HCT116 (cell line): ENCODE results near the gene RAB31. TPM values are rescaled to one million over a fixed set of nuclear protein-coding genes. Genes with fewer than 3 reads are reported as not detected.

ENCODE experiments used
- ATAC-seq: fragments of 200-7000 bp; cut with Tn5 transposase; 2 replicates; pipeline ENCODE4 v1.9.1; 2020; ENCODE audit warnings: mild to moderate bottlenecking, moderate library complexity
- BruUV-seq: library from RNA; stranded (reverse); fragments of 400-500 nt; replicated peaks from 2 replicates; lab custom pipeline; 2021; lab: Mats Ljungman, UMichigan
- CTCF ChIA-PET: fragments of 300-600 bp; sonication (Branson Sonifier 250); formaldehyde crosslinking; loops from one replicate; lab custom pipeline; 2021; ENCODE audit warnings: antibody characterized with exemption; lab: Charles Lee
- POLR2A ChIA-PET: fragments of 300-600, 350-600 bp; sonication (Branson Sonifier 250); formaldehyde crosslinking; loops from one replicate; lab custom pipeline; 2021; ENCODE audit warnings: antibody characterized with exemption; lab: Charles Lee
- RAD21 ChIA-PET, 2 experiments: fragments of 300-600 bp; sonication (Branson Sonifier 250); formaldehyde crosslinking; loops; one replicate each; lab custom pipeline; 2023; ENCODE audit warnings: low total read pairs in 2 of 2; ENCODE audit not compliant: uncharacterized antibody in 2 of 2, unreplicated experiment in 2 of 2, low non-redundant PET in 1 of 2; lab: Charles Lee
- DNase-seq: peaks from one replicate; pipeline ENCODE4 v3.0.0-alpha.2; 2010; ENCODE audit warnings: low read depth, low spot score
- H2AFZ ChIP-seq: fragments of 200-600 bp; shearing (Covaris generic), sonication (generic); 2 replicates; pipeline ENCODE4 v1.6.1; 2017; ENCODE audit warnings: low read depth, mixed run types, mixed read lengths, antibody characterized with exemption, low read length; ENCODE audit not compliant: poor library complexity, severe bottlenecking
- H3K27ac ChIP-seq: 2 replicates; pipeline ENCODE4 v1.5.1; 2012; ENCODE audit warnings: low read depth, low read length
- H3K27me3 ChIP-seq: fragments of 200-600 bp; sonication (generic); 2 replicates; pipeline ENCODE4 v1.6.1; 2016; ENCODE audit warnings: mixed run types, low read length, mixed read lengths; ENCODE audit not compliant: insufficient read depth
- H3K36me3 ChIP-seq, 2 experiments: fragments of 200-500 bp in 1 of 2; fragments of 200-600 bp in 1 of 2; sonication (Bioruptor generic) in 1 of 2; sonication (generic) in 1 of 2; 2 replicates each; pipeline versions ENCODE4 v1.5.1 to v1.6.1; 2014 to 2016; ENCODE audit warnings: low read length in 2 of 2, inconsistent platforms in 1 of 2, mixed read lengths in 1 of 2, mixed run types in 1 of 2; ENCODE audit not compliant: insufficient read depth in 2 of 2, control insufficient read depth in 1 of 2
- H3K4me1 ChIP-seq, 2 experiments: fragments of 200-600 bp in 1 of 2; sonication (generic) in 1 of 2; 2 replicates each; pipeline versions ENCODE4 v1.5.1 to v1.6.1; 2012 to 2017; ENCODE audit warnings: low read length in 2 of 2, inconsistent platforms in 1 of 2, mild to moderate bottlenecking in 1 of 2, mixed read lengths in 1 of 2, mixed run types in 1 of 2, moderate library complexity in 1 of 2; ENCODE audit not compliant: insufficient read depth in 2 of 2, control insufficient read depth in 1 of 2
- H3K4me2 ChIP-seq: fragments of 200-600 bp; sonication (generic); 2 replicates; pipeline ENCODE4 v1.6.1; 2017; ENCODE audit warnings: mixed run types, low read length, mixed read lengths
- H3K4me3 ChIP-seq, 2 experiments: fragments of 200-600 bp in 1 of 2; sonication (generic) in 1 of 2; replicated peaks in 1 of 2; 2 replicates each; pipeline ENCODE4 v1.5.1; 2011 to 2016; ENCODE audit warnings: low read length in 2 of 2, control low read depth in 1 of 2, low read depth in 1 of 2, mild to moderate bottlenecking in 1 of 2, mixed read lengths in 1 of 2, mixed run types in 1 of 2
- H3K79me2 ChIP-seq: fragments of 200-600 bp; sonication (generic); 2 replicates; pipeline ENCODE4 v1.6.1; 2017; ENCODE audit warnings: mild to moderate bottlenecking, mixed run types, low read length, moderate library complexity, mixed read lengths; ENCODE audit not compliant: insufficient read depth
- H3K9ac ChIP-seq: fragments of 200-600 bp; sonication (generic); 2 replicates; pipeline ENCODE4 v1.6.1; 2016; ENCODE audit warnings: low read length, mixed read lengths
- H3K9me2 ChIP-seq: fragments of 200-600 bp; sonication (generic), shearing (Covaris generic); 2 replicates; pipeline ENCODE4 v1.6.1; 2017; ENCODE audit warnings: mixed run types, mild to moderate bottlenecking, moderate library complexity; ENCODE audit not compliant: insufficient read depth
- H3K9me3 ChIP-seq, 2 experiments: fragments of 200-500 bp in 1 of 2; fragments of 200-600 bp in 1 of 2; sonication (Bioruptor generic) in 1 of 2; sonication (generic) in 1 of 2; 2 replicates each; pipeline ENCODE4 v1.6.1; 2014 to 2017; ENCODE audit warnings: low read length in 2 of 2, mixed read lengths in 2 of 2, inconsistent platforms in 1 of 2, low read depth in 1 of 2, mild to moderate bottlenecking in 1 of 2, mixed run types in 1 of 2, moderate library complexity in 1 of 2; ENCODE audit not compliant: control insufficient read depth in 1 of 2, insufficient read depth in 1 of 2
- H4K20me1 ChIP-seq: fragments of 200-600 bp; sonication (generic), shearing (Covaris generic); 2 replicates; pipeline ENCODE4 v1.6.1; 2017; ENCODE audit warnings: mixed run types, mild to moderate bottlenecking, moderate library complexity; ENCODE audit not compliant: insufficient read depth
- CEBPB ChIP-seq: IDR thresholded peaks from 2 replicates; pipeline ENCODE4 v1.6.1; 2012; ENCODE audit warnings: low read depth
- EGR1 ChIP-seq: IDR thresholded peaks from 2 replicates; pipeline ENCODE4 v1.6.1; 2012; ENCODE audit warnings: low read depth
- FOSL1 ChIP-seq: IDR thresholded peaks from 2 replicates; pipeline ENCODE4 v1.6.1; 2012; ENCODE audit warnings: low read depth
- POLR2A ChIP-seq: IDR thresholded peaks from 2 replicates; pipeline ENCODE4 v1.7.0; 2011; ENCODE audit warnings: borderline replicate concordance; ENCODE audit not compliant: insufficient read depth, insufficient read length; ENCODE audit errors: extremely low read depth
- POLR2AphosphoS5 ChIP-seq: IDR thresholded peaks from 2 replicates; pipeline ENCODE4 v1.6.1; 2011; ENCODE audit warnings: mild to moderate bottlenecking, low read depth, low read length, moderate library complexity
- ZFX ChIP-seq: fragments of 450-650 bp; IDR thresholded peaks from 2 replicates; pipeline ENCODE4 v1.6.1; 2017
- ZNF274 ChIP-seq: fragments of 200-500 bp; sonication (Bioruptor generic); IDR thresholded peaks from 2 replicates; pipeline ENCODE4 v1.6.1; 2014; ENCODE audit warnings: mild to moderate bottlenecking, low read depth, low read length, inconsistent platforms
- intact Hi-C: fragments of 100-400 bp; cut with micrococcal nuclease; formaldehyde crosslinking; loops from 2 replicates; pipeline ENCODE4 v1.10.0; 2022
- total RNA-seq: library from RNA; stranded (reverse); gene quantifications from one replicate; pipeline ENCODE4 v1.2.1, GENCODE V29; 2021; ENCODE audit not compliant: unreplicated experiment
- TF ChIP-seq, protein P1 (sequence below): IDR thresholded peaks from 2 replicates; pipeline ENCODE4 v1.6.1; 2012
- TF ChIP-seq, protein P2 (sequence below): IDR thresholded peaks from 2 replicates; pipeline ENCODE4 v1.6.1; 2011; ENCODE audit warnings: mild to moderate bottlenecking, low read length, moderate library complexity; ENCODE audit not compliant: insufficient replicate concordance; ENCODE audit errors: extremely low read depth
- TF ChIP-seq, protein P3 (sequence below): IDR thresholded peaks from 2 replicates; pipeline ENCODE4 v1.6.1; 2012

The RAB31 gene
- total RNA-seq, 1 experiment from 2014 or later, result 46.9 TPM

DNA sequence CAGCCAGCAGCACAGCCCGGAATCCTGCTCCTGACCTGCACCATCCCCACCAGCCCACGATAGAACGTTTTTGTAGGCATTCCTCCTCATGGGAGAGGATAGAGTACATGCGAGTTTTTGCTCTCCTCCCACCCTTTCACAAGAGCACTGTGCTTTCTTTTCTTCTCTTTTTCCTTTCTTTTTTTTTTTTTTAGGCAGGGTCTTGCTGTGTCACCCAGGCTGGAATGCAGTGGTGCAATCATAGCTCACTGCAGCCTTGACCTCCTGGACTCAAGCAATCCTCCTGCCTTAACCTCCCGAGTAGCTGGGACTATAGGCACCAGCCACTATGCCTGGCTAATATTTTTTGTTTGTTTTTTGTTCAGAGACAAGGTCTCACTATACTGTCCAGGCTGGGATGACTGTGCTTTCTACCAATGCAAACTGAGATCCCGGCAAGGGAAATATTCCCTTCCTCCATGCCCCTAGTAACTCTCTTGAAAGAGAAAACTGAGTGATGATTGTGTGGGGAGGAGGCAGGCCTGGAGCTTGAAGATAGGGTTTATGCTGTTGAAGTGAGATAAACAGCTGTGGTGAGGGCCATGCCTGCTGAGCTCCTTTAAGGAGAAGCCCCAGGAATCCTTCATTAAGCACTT is 95.1 kb downstream of the RAB31 start:
- no peaks in the 10 kb centered on the region for H4K20me1 ChIP-seq
- H3K4me1 ChIP-seq, result peaks cover under 1 to 2% of the 10 kb centered on the region in 2 experiments; a peak in 3 of 4 replicates
- H3K9ac ChIP-seq, result no peak overlapping the region
- H2AFZ ChIP-seq, result no peak overlapping the region
- H3K4me3 ChIP-seq, result no peak overlapping the region
- H3K27ac ChIP-seq, result no peak overlapping the region
- intact Hi-C loops, result no loop called here
- H3K4me2 ChIP-seq, result no peak overlapping the region
- H3K9me2 ChIP-seq, result no peaks in the 10 kb centered on the region
- TF ChIP-seq POLR2A (no peak), FOSL1 (no peak), POLR2AphosphoS5 (no peak), ZFX (no peak), CEBPB (no peak), ZNF274 (no peak), EGR1 (no peak)
- TF ChIP-seq, protein P1, sequence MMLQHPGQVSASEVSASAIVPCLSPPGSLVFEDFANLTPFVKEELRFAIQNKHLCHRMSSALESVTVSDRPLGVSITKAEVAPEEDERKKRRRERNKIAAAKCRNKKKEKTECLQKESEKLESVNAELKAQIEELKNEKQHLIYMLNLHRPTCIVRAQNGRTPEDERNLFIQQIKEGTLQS, result no peak
- TF ChIP-seq, protein P2, sequence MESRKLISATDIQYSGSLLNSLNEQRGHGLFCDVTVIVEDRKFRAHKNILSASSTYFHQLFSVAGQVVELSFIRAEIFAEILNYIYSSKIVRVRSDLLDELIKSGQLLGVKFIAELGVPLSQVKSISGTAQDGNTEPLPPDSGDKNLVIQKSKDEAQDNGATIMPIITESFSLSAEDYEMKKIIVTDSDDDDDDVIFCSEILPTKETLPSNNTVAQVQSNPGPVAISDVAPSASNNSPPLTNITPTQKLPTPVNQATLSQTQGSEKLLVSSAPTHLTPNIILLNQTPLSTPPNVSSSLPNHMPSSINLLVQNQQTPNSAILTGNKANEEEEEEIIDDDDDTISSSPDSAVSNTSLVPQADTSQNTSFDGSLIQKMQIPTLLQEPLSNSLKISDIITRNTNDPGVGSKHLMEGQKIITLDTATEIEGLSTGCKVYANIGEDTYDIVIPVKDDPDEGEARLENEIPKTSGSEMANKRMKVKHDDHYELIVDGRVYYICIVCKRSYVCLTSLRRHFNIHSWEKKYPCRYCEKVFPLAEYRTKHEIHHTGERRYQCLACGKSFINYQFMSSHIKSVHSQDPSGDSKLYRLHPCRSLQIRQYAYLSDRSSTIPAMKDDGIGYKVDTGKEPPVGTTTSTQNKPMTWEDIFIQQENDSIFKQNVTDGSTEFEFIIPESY, result no peak
- TF ChIP-seq, protein P3, sequence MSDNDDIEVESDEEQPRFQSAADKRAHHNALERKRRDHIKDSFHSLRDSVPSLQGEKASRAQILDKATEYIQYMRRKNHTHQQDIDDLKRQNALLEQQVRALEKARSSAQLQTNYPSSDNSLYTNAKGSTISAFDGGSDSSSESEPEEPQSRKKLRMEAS, result no peak
- RAD21 ChIA-PET, result no interaction called here
- CTCF ChIA-PET, result no interaction called here
- BruUV-seq, result no TSS peak
- no peak for ATAC-seq
- no peaks in the 10 kb centered on the region for H3K9me3 ChIP-seq
- DNase-seq, result no peak
- POLR2A ChIA-PET, result no interaction called here
- no peaks in the 10 kb centered on the region for H3K27me3 ChIP-seq
- H3K79me2 ChIP-seq, result no peaks in the 10 kb centered on the region
- H3K36me3 ChIP-seq, result no peaks in the 10 kb centered on the region
